PC-9 (cell line): ENCODE measurements around the gene TLR6.

ENCODE experiments used
- CTCF ChIP-seq: fragments of 200-600 bp; sonication (generic); conservative IDR thresholded peaks from 2 replicates; pipeline ENCODE4 v1.6.1; 2017; ENCODE audit warnings: mixed run types, antibody characterized with exemption, mild to moderate bottlenecking, moderate library complexity
- EZH2 ChIP-seq: fragments of 200-600 bp; sonication (generic); IDR thresholded peaks from 2 replicates; pipeline ENCODE4 v1.8.0; 2017; ENCODE audit warnings: antibody characterized with exemption, low read depth

DNA sequence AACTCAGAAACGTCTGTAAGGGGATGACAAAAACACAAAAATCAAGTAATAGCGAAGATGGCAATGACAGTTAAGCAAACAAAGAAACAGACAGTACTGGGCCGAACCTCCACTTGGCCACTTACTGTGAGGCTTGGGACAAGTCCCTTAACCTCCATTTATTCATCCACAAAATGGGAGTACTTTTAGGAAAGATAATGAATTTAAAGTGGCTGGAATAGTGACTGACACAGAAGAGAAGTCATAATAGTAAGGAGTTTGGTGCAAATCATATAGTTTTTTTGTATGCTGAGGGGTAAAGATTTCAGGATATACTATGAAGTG is 1.4 kb upstream of the TLR6 start:
- TF ChIP-seq CTCF = no peak
- TF ChIP-seq EZH2 = no peak
